ENCODE measurements around the gene RFX6.

RFX6 gene

DNA sequence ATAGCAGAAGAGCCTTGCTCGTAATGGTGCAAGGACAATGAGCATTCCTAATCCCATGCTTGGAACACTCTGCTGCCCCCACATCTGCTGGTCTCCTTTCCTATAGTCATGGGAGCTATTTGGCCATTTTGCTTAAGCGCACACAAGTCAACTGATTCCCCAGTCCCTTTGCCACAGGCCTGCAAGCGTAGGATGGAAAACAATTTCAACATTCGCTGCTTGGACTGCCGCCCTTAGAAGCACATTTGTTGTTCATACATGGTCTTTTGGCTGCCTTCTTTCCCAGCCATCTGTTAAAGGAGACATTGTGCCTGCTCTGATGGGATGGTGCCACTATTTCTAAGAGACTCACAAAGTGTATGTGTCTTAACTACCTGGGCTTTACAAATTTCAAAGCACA, 96.9 kb downstream of the RFX6 start:
- no peak for DNase-seq

DNA sequence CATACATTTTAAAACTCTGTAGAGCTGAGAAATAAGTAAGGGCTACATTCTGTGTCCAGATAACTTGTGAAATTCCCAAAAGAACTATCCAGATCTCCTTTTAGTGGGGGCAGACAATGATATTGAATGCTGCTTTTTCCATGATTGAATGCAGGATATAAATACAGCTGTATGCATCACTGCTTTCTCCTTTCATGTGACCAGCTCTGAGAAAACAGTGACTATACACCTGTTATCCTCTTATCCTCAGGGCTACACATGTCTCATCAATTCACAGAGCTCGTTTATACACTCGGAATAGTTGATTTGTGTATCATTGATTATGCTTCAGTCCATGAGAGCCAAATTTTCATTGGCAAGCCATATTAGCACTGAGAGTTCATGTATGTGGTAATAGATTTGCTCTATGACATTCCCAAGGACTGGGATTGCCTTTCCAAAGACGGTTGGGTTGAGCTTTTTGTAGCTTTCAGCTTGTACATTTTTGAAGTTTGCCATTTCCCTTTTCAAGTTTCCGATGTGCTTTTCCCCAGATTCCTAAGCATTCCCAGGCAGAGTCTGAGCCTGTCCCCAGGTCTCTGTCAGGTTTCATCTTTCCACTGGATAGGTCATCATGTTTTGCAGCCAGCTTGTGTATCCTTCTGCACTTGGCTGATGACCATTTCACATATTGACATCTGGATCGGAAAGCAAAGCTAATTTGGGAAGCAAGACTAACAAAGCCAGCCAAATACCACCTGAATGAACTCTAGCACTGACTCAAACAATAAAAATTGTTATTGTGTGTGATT, 97.7 kb downstream of the RFX6 start:
- no peak for DNase-seq

DNA sequence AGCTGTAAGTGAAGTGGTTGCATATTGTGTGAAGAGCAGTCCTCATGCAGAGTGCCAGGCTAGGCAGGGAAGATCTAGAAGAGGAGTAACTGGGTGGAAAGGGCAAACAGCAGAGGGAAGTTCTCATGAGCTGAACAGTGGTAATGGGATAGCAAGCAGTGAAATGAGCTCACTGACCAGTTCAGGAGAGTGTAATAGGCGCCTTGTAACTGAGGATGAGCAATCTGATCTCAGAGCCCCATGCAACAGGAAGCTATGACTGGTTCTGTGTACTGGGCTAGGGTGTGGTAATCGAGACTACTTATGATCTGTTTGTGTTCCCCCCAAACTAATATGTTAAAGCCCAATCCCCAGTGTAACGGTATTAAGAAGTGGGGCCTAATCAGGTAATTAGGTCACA, 98.6 kb downstream of the RFX6 start:
- no peak for DNase-seq

DNA sequence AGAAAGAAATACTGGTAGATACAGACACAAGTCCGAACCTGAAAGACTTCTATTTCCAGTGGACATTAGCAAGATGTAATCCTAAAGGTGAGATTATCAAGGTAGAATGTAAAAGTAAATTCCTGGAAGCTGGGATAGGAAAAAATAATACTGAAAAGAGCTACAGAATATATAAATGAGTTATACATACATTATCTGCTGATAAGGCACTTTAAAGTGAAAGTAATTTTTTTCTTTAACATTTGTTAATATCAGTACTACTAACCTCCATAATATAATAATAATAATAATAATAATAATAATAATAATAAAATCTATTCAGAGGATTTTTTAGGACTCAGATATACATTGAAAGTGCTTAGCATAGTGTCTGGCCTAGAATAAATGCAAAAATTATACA, 102.5 kb downstream of the RFX6 start:
- DNase-seq = no peak
